ENCODE measurements around the gene SPDYE9.
"Not testable (repeated sequence)": the region's sequence is repeated elsewhere in the genome, so short reads cannot be mapped to it uniquely, and the experiment has no call there.

SPDYE9 gene

GRCh38 chr7:73085938-73086337 lies at the start of gene SPDYE9:
SPDYE9 (minus strand) TSS chr7:73086038; CDS start chr7:73084238, 1,800 bp downstream.
- not testable (repeated sequence) for H3K4me3 ChIP-seq (ENCODE audit: low read depth, low read length); H3K4me1 ChIP-seq (ENCODE audit: control insufficient read depth, insufficient read depth, low read length, unreplicated experiment); H3K79me2 ChIP-seq (ENCODE audit: control insufficient read depth, insufficient read depth, low read length, unreplicated experiment); H3K36me3 ChIP-seq (ENCODE audit: insufficient read depth, low read length); H2AFZ ChIP-seq (ENCODE audit: low read length, unreplicated experiment); H3K27me3 ChIP-seq (ENCODE audit: insufficient read depth, low read length); H3K27ac ChIP-seq (ENCODE audit: low read depth, low read length)

GRCh38 chr7:73134866-73135265 lies 49.0 kb upstream of the SPDYE9 start:
- not testable (repeated sequence) for H3K27ac ChIP-seq (ENCODE audit: low read depth, low read length); H3K4me1 ChIP-seq (ENCODE audit: control insufficient read depth, insufficient read depth, low read length, unreplicated experiment); H3K27me3 ChIP-seq (ENCODE audit: insufficient read depth, low read length); H2AFZ ChIP-seq (ENCODE audit: low read length, unreplicated experiment); H3K79me2 ChIP-seq (ENCODE audit: control insufficient read depth, insufficient read depth, low read length, unreplicated experiment); H3K4me3 ChIP-seq (ENCODE audit: low read depth, low read length); H3K36me3 ChIP-seq (ENCODE audit: insufficient read depth, low read length)

GRCh38 chr7:73132651-73133217 lies 46.9 kb upstream of the SPDYE9 start:
- H3K27me3 ChIP-seq (ENCODE audit: insufficient read depth, low read length); H3K4me1 ChIP-seq (ENCODE audit: control insufficient read depth, insufficient read depth, low read length, unreplicated experiment); H3K36me3 ChIP-seq (ENCODE audit: insufficient read depth, low read length); H3K79me2 ChIP-seq (ENCODE audit: control insufficient read depth, insufficient read depth, low read length, unreplicated experiment); H3K27ac ChIP-seq (ENCODE audit: low read depth, low read length); H2AFZ ChIP-seq (ENCODE audit: low read length, unreplicated experiment); H3K4me3 ChIP-seq (ENCODE audit: low read depth, low read length): not testable (repeated sequence)

GRCh38 chr7:73130612-73131011 lies 44.8 kb upstream of the SPDYE9 start:
- not testable (repeated sequence) for H3K27me3 ChIP-seq (ENCODE audit: insufficient read depth, low read length); H3K36me3 ChIP-seq (ENCODE audit: insufficient read depth, low read length); H3K79me2 ChIP-seq (ENCODE audit: control insufficient read depth, insufficient read depth, low read length, unreplicated experiment); H2AFZ ChIP-seq (ENCODE audit: low read length, unreplicated experiment); H3K4me3 ChIP-seq (ENCODE audit: low read depth, low read length); H3K4me1 ChIP-seq (ENCODE audit: control insufficient read depth, insufficient read depth, low read length, unreplicated experiment); H3K27ac ChIP-seq (ENCODE audit: low read depth, low read length)

- H3K4me3 ChIP-seq (ENCODE audit: low read depth, low read length); H3K36me3 ChIP-seq (ENCODE audit: insufficient read depth, low read length); H3K4me1 ChIP-seq (ENCODE audit: control insufficient read depth, insufficient read depth, low read length, unreplicated experiment); H3K79me2 ChIP-seq (ENCODE audit: control insufficient read depth, insufficient read depth, low read length, unreplicated experiment); H3K27me3 ChIP-seq (ENCODE audit: insufficient read depth, low read length); H2AFZ ChIP-seq (ENCODE audit: low read length, unreplicated experiment); H3K27ac ChIP-seq (ENCODE audit: low read depth, low read length): not testable (repeated sequence)
Measured at GRCh38 chr7:73124126-73124525, 38.3 kb upstream of the SPDYE9 start.

- not testable (repeated sequence) for H3K27me3 ChIP-seq (ENCODE audit: insufficient read depth, low read length); H3K4me3 ChIP-seq (ENCODE audit: low read depth, low read length); H3K36me3 ChIP-seq (ENCODE audit: insufficient read depth, low read length); H3K27ac ChIP-seq (ENCODE audit: low read depth, low read length); H3K4me1 ChIP-seq (ENCODE audit: control insufficient read depth, insufficient read depth, low read length, unreplicated experiment); H2AFZ ChIP-seq (ENCODE audit: low read length, unreplicated experiment); H3K79me2 ChIP-seq (ENCODE audit: control insufficient read depth, insufficient read depth, low read length, unreplicated experiment)
Measured at GRCh38 chr7:73122778-73123447, 37.1 kb upstream of the SPDYE9 start.

GRCh38 chr7:73118155-73118554 lies 32.3 kb upstream of the SPDYE9 start:
- not testable (repeated sequence) for H3K4me3 ChIP-seq (ENCODE audit: low read depth, low read length); H2AFZ ChIP-seq (ENCODE audit: low read length, unreplicated experiment); H3K27ac ChIP-seq (ENCODE audit: low read depth, low read length); H3K79me2 ChIP-seq (ENCODE audit: control insufficient read depth, insufficient read depth, low read length, unreplicated experiment); H3K27me3 ChIP-seq (ENCODE audit: insufficient read depth, low read length); H3K4me1 ChIP-seq (ENCODE audit: control insufficient read depth, insufficient read depth, low read length, unreplicated experiment); H3K36me3 ChIP-seq (ENCODE audit: insufficient read depth, low read length)

- not testable (repeated sequence) for H3K36me3 ChIP-seq (ENCODE audit: insufficient read depth, low read length)
Measured at GRCh38 chr7:73057811-73058210, 28.0 kb downstream of the SPDYE9 start, which contains the start of gene SPDYE11. SPDYE11 (minus strand) TSS chr7:73057911; CDS start chr7:73056111, 1,800 bp downstream.

GRCh38 chr7:73029666-73030065 lies 56.2 kb downstream of the SPDYE9 start, which contains the start of gene SPDYE8:
SPDYE8 (minus strand) TSS chr7:73029766; CDS start chr7:73027966, 1,800 bp downstream.
- H2AFZ ChIP-seq (ENCODE audit: low read length, unreplicated experiment); H3K27me3 ChIP-seq (ENCODE audit: insufficient read depth, low read length); H3K4me3 ChIP-seq (ENCODE audit: low read depth, low read length); H3K4me1 ChIP-seq (ENCODE audit: control insufficient read depth, insufficient read depth, low read length, unreplicated experiment); H3K79me2 ChIP-seq (ENCODE audit: control insufficient read depth, insufficient read depth, low read length, unreplicated experiment); H3K27ac ChIP-seq (ENCODE audit: low read depth, low read length); H3K36me3 ChIP-seq (ENCODE audit: insufficient read depth, low read length): not testable (repeated sequence)

More at GRCh38 chr7:73057811-73058210, 28.0 kb downstream of the SPDYE9 start, which contains the start of gene SPDYE11:
- not testable (repeated sequence) for H3K4me3 ChIP-seq (ENCODE audit: low read depth, low read length); H3K27ac ChIP-seq (ENCODE audit: low read depth, low read length); H3K27me3 ChIP-seq (ENCODE audit: insufficient read depth, low read length); H2AFZ ChIP-seq (ENCODE audit: low read length, unreplicated experiment); H3K79me2 ChIP-seq (ENCODE audit: control insufficient read depth, insufficient read depth, low read length, unreplicated experiment); H3K4me1 ChIP-seq (ENCODE audit: control insufficient read depth, insufficient read depth, low read length, unreplicated experiment)
